ENCODE data around the gene EIF3B.

- TF ChIP-seq, protein P1, sequence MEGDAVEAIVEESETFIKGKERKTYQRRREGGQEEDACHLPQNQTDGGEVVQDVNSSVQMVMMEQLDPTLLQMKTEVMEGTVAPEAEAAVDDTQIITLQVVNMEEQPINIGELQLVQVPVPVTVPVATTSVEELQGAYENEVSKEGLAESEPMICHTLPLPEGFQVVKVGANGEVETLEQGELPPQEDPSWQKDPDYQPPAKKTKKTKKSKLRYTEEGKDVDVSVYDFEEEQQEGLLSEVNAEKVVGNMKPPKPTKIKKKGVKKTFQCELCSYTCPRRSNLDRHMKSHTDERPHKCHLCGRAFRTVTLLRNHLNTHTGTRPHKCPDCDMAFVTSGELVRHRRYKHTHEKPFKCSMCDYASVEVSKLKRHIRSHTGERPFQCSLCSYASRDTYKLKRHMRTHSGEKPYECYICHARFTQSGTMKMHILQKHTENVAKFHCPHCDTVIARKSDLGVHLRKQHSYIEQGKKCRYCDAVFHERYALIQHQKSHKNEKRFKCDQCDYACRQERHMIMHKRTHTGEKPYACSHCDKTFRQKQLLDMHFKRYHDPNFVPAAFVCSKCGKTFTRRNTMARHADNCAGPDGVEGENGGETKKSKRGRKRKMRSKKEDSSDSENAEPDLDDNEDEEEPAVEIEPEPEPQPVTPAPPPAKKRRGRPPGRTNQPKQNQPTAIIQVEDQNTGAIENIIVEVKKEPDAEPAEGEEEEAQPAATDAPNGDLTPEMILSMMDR (conservative IDR thresholded peaks at IDR 0.05; ENCODE audit: low read depth, low read length), result no peak
- no peak for TF ChIP-seq EZH2 (IDR thresholded peaks at IDR 0.05; ENCODE audit: borderline replicate concordance, low read depth, low read length, poor library complexity, severe bottlenecking)
Measured at GRCh38 chr7:2321020-2321419, 33.6 kb upstream of the EIF3B start.
